NCI-H2196 (cell line): ENCODE measurements around the gene OR2T6.
"Not testable (repeated sequence)": the region's sequence is repeated elsewhere in the genome, so short reads cannot be mapped to it uniquely, and the experiment has no call there.

Experiments
- DNase-seq: peaks from one replicate; lab custom pipeline; 2025; ENCODE audit not compliant: unreplicated experiment; lab: John Stamatoyannopoulos, UW

Gene OR2T6, protein sequence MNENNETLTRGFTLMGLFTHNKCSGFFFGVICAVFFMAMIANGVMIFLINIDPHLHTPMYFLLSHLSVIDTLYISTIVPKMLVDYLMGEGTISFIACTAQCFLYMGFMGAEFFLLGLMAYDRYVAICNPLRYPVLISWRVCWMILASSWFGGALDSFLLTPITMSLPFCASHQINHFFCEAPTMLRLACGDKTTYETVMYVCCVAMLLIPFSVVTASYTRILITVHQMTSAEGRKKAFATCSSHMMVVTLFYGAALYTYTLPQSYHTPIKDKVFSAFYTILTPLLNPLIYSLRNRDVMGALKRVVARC

DNA sequence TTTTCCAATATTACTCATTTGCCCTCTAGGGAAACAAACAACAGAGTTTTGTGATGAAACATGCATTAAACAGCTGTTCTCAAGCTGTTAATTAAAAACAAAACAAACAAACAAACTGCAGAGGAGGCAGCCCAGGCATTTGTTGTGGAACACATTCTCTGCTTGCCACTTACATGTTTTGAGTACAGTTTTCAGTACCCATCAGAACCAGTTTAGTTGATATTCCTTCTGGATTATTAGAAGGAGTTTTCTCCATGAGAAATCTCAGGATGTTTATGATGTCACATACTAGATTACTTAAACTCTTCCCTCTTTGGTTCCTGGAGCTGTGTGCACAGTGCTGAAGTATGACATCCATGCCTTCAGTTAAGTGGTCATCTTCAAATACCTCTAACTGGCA is at the start of gene OR2T6:
Gene OR2T6, plus strand, starts transcription at position 301 of the 400 bp plus-strand sequence. CDS start 11,863 bp downstream, outside the sequence.
- DNase-seq, result no peak

DNA sequence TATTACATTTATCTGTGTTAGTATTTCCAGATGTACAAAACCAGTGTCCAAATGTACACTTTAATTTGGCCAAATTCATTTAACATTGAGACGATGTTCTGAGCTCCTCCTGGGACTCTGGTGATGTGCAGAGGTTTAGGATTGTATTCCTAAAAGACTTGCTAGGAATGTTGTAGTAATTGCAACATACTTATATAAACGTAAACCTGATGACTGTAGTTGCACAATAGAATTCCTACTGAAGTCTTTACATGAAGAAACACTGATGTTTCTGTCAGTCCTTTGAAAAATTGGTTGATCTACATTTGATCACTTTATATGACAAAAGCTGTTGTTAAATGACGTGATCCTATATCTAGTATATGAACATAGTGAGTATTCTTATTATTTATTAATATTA is 32.1 kb upstream of the OR2T6 start:
- no peak for DNase-seq

DNA sequence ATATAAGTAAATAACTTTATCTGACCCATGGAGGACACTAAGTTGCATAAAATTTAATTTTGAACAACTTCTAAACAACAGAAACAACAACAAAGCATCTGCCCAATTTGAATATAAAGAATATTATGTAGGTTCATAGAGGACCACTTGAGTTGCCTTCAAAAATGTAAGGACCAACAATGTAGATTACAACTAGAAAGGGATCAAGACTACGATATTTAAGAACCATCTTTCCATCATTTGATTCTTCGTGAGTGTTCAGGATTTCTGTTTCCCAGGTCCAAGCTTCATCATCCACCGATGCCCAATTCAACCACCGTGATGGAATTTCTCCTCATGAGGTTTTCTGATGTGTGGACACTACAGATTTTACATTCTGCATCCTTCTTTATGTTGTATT is 27.1 kb upstream of the OR2T6 start, which contains the start of gene OR14C36:
Gene OR14C36, plus strand, starts transcription at position 301 of the 400 bp plus-strand sequence. Its CDS starts 0 bp downstream, at position 301.
- no peak for DNase-seq

DNA sequence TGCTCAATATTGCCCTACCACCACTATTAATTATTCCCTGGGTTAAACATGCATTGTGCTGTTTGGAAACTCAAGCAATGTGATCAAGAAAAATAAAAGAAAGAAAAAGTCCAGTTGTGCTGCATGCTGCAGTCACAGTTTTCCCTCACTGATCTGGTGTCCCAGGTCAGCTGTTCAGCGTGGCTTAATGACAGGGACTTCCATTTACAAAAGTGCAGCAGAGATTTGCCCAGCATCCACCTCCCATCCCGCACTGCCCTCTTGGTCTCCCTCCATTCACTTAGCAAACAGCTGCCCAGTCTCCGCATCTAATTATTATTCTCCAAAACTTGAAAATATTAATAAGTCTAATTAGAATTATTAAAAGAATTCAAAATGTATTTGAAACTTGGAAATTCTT is 16.1 kb upstream of the OR2T6 start:
- no peak for DNase-seq

DNA sequence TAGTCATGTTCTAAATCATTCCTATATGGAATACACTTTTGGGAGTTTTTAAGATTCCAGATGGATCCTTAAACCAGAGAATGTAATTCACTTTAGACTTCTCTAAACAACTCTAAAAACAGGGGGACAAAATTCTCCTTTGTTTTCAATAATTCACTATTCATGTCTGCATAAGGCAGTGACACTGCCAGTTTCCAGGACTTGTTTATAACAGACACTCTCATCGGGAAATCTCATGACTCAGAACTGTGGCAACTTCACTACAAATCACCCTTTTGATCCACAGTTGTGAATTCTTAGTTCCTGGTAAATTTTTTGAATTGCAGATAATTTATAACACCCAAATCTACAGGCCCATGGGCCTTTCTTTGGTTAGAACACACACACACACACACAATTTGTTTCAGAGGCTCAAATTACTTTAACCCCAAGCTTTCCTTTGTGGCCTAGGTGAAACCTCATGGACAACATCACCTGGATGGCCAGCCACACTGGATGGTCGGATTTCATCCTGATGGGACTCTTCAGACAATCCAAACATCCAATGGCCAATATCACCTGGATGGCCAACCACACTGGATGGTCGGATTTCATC is 14.3 kb upstream of the OR2T6 start, which contains the start of gene OR2T4:
Gene OR2T4, plus strand, starts transcription at position 545 of the 595 bp plus-strand sequence. Its CDS starts 0 bp downstream, at position 545.
- no peak for DNase-seq

DNA sequence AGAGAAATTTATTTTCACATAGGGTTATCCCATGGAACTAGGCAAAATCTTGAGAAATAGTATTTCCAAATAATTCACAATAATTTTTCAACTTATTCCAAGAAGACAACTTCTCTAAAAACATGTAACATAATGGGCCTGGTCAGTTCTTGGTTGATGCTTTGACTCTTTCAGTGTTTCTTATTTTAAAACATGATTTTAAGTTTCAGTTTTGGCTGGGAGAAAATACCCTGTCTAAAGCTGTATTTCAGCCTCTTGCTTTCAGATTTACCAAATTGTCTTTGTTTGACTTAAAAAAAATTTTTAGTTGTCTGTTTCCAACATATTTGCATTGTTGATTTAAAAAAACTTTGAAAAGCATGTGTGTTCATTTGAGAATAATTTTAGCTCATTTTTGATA is 8.9 kb upstream of the OR2T6 start:
- DNase-seq, result no peak

DNA sequence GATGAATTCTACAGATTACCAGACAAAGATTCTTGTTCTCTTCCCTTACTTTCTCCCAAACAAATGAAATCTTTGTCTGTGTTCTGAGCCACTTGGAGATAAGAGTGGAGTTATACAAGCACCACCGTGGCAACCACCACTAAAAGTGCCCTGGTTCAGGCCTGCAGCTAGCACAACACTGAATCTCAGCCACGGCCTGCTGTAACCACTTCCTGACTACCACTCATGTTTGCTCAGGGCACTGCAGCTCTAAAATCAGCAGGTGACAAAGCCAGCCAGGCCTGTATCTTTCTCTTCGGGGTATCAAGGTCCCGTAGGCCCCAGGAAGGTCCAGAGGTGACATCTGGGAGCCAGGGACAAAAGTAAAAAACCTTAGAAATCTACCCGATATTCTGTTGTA is 3.2 kb upstream of the OR2T6 start:
- DNase-seq, result no peak

DNA sequence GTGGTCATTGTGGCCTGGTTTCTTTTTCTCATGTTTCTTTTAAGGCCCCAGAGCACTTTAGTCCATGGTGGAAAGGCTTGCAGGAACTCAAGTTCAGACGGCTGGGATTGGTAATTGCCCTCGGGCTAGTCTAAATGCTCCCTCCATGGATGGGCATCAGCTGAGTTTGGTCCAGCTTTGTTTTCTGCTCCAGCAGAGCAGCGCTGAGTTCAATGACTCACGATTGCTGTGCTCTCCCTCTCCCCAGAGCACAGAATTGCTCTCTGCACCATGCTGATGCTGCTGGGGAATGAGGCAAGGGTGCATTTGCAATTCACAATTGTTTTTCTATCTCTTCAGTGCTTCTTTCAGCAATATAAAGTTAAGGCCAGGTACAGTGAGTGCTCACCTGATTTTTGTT is 1.8 kb upstream of the OR2T6 start:
- no peak for DNase-seq

DNA sequence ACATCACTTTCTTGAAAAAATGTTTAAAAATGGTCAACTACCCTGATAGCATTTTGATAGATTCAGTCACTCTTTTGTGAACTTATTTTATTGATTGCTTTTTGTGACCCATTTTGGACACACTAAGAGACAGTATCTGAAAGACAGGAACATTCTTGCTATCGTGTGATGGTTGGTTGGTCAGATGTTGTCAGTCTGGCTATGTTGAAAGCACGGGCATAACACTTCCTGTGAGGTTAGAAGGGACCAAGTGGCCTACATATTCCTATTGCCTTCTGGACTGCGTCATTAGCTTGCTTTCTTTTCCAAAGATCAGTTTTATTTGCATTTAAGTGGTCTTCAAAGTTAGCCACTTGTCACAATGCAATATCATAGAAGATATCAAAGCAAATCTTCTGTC is 1.4 kb downstream of the OR2T6 start:
- no peak for DNase-seq

DNA sequence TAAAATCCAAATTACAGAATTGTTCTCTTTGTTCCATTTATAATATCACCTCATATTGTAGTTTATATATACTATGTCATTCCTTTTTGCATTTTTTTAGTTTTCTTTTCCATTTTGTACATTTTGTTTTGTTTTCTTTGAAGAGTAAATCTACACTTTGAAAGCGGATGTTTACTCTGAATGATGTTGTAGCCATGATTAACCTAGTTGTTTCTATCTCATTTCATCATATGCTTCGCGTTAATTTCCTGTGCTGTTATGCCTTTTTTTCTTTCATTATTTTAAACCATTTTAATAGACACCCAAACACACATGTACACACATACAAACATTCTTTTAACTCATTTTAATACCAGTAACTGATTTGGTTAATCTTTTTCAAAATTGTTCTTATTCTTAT is 5.3 kb downstream of the OR2T6 start:
- DNase-seq, result no peak

DNA sequence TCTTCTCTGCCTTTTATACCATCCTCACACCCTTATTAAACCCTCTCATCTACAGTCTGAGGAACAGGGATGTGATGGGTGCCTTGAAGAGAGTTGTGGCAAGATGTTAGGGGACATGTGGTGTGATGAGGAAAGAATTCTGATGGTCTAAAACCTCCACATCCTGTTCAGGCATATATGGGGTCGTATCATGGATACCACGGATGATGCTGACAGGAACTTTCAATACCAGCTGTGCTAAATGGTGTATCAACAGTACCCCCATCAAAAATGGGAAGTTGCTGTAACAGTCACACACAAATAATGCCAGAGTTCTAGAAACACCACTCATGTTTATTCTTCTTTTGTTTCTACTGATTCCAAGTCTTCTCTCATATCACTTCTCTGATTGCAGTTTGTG is 12.9 kb downstream of the OR2T6 start:
- DNase-seq, result no peak

DNA sequence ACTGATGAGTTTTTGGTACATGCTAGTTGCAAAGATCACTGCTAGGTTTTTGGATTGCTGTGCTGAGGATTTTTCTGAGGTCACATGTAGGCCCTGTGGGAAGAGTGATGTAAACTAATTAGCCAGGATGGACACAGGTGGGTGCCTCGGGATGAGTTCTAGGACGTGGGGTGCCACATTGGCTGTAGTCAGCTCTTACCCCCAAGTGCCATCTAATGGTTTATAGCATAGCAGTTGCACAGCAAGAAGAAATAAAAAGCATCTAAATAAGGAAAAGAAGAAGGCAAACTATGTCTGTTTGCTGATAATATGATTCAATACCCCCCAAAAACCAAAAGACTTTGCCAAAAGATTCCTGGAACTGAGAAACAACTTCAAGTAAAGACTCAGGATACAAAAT is 17.5 kb downstream of the OR2T6 start:
- DNase-seq, result no peak

DNA sequence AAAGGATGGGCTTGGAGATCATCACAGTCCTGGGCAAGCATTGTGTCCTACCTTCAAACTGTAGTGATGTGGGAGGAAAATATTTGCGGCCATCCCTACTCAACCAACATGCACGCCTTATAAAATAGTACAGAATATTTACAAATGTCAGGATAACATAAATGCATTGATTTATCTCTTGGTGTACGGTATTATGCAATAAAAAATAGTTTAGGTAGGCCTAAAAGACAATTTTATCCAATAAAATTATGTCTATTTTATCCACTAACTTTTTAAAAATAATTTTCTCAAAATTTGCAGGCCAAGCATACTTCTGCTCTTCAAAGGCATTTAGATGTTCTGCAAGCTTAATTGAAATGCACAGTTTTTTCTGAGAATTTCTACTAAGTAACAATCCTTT is 27.2 kb downstream of the OR2T6 start, which contains the start of gene OR2T1:
Gene OR2T1, plus strand, starts transcription at position 301 of the 400 bp plus-strand sequence. CDS start 3,100 bp downstream, outside the sequence.
- DNase-seq, result no peak

DNA sequence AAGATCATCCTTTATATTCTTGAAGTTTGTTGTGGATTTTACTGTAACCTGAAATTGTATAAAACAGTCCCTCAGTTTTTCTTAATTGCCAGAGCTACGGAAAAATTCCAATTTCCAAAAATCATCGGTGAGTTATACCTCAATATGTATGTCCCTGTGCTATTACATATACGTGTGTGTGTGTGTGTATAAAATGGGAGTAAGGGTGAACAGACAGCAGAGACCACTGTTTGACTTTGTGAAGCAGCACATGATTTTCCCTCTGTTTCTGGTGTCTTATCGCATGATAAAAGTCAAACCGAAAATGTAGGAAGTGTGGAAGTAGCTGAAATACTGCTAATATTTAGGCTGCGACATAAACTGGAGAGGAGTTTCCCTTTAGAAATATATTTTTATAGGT is 28.5 kb downstream of the OR2T6 start:
- no peak for DNase-seq

DNA sequence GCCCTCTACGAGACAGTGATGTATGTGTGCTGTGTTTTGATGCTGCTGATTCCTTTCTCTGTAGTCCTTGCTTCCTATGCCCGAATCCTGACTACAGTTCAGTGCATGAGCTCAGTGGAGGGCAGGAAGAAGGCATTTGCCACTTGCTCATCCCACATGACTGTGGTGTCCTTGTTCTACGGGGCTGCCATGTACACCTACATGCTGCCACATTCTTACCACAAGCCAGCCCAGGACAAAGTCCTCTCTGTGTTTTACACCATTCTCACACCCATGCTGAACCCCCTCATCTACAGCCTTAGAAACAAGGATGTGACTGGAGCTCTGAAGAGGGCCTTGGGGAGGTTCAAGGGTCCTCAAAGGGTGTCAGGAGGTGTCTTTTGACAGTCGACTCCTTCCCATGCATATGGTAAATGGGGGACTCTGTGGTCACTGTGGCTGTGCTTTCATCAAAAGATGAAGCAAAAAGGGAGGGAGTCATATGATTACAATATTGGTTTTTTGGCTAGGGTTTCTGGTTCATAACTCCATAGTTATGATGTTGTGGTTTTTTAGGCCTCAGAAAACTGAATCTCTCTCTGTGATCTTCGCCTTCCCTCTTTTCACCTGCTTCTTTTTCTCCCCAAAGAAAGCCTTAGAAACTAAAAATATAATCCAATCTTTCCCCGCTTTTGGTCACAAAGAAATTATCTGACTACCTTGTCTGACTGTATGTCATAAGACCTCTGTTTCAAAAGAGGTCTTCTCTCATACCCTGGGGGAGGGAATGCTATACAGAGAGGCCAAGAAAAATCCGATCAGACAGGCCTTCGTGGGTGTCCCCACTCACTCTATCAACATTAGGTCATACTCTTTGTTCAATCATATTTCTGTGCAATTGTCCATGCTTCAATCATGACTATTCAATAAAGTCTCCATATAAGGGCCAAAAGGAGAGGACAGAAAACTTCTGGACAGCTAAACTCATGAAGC is 31.5 kb downstream of the OR2T6 start:
- DNase-seq, result no peak

DNA sequence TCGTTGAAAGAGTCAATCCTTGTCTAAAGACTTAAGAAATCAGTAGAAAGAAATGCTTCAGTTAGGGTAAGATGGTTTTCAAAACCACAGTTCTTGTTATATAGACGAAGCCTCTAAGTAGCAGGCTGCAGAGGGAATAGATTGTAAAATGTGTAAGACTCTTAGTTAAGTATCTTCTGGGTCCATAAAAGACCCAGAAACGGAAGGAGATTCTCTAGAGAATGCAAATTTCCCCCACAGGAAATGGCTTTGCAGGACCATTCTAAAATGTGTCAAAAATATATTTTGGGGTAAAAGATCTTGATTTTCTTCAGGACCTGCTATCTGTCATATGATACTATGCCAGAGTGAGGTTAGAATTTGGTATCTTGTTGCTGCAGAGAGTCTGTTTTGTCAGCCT is 40.7 kb downstream of the OR2T6 start:
- DNase-seq, result no peak

DNA sequence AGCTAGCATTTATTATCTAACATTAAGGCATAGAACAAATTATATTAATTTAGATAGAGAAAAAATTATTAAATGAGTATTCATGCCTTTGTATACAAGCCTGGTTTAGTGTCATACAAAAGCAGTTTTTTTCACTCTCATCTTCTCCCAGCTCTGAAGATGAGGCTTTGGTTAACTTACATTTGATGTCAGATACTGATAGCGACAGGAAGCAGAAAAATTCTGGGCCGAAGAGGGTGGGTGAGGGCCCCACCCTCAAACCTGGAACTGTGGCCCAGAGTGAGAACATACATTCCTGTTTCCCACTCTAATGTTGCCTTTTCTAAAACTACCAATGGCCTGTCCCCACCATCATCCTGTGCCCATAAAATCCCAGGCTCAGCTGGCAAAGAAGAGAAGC is 42.3 kb downstream of the OR2T6 start:
- no peak for DNase-seq

DNA sequence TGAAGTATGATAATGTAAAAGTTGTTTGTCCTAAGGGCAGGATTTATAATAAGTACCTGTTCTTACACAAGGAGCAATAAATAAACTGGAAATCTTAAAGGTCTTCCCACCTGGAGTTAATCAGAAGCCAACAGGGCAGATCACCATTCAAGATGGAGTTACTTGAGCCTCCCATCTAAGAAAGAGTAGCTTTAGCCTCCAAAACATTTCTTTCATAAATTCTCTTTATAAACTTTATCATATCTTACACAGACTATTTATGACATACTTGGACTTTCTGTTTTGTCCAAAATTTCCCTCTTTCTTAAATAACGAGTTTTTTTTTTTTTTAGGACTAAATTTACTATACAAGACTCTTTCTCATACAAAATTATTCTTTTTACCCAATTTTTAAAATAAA is 45.8 kb downstream of the OR2T6 start:
- no peak for DNase-seq

DNA sequence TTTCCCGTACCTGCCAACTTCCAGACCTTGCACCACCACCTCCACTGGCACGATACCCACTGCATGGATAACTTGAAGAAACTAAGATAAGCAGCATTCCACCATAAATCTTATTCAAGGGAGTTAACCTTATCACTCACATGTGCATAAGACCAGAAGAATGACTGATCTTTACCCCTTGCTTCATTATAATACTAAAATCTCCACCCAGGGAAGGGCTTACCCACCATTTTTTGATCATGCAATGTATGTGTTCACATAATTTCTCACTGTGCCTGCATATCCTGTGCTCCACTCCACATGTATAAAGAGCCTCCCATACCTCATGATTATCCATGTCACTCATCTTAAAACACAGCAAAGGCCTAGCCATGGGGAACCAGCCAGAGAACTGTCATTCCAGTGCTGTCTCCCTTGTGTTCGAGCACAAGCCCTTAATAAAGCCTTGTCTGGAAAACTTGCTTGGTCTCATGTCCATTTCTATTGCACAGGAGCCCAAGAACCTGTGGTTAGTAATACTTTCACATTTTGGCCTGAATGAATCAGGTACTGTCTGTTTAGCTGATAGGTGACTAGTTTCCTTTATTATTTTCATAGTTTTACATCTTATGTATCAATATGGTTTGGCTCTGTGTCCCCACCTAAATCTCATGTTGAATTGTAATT is 52.1 kb downstream of the OR2T6 start:
- not testable (repeated sequence) for DNase-seq

DNA sequence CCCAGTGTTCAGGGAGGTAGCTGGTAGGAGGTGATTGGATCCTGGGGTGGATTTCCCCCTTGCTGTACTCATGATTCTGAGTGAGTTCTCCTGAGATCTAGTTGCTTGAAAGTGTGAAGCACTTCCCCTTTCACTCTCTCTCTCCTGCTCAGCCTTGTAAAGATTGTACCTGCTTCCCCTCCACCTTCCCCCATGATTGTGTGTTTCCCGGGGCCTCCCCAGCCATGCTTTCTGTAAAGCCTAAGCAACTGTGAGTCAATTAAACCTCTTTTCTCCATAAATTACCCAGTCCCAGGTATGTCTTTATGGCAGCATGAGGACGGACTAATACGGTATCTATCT is 52.6 kb downstream of the OR2T6 start:
- DNase-seq, result not testable (repeated sequence)

DNA sequence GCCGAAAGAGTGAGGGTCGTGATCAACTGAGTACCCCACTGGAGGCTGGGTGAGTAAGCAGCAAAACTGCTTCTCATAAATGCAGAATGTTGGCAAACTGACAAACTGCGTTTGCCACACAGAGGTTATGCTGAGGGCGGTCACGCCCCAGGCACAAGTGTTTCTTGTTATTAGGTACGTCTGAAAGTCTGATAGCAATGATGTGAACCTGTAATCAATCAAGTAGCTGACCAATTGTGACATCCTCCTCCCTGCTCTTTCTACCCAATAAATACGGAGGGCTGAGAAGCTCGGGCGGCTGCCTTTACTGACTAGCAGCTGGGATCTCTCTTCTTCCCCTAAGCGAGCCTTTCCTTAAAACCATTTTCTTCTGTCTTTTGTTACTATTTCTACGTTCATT is 56.1 kb downstream of the OR2T6 start:
- DNase-seq, result not testable (repeated sequence)
